ENCODE results near the gene INSRR.

DNA sequence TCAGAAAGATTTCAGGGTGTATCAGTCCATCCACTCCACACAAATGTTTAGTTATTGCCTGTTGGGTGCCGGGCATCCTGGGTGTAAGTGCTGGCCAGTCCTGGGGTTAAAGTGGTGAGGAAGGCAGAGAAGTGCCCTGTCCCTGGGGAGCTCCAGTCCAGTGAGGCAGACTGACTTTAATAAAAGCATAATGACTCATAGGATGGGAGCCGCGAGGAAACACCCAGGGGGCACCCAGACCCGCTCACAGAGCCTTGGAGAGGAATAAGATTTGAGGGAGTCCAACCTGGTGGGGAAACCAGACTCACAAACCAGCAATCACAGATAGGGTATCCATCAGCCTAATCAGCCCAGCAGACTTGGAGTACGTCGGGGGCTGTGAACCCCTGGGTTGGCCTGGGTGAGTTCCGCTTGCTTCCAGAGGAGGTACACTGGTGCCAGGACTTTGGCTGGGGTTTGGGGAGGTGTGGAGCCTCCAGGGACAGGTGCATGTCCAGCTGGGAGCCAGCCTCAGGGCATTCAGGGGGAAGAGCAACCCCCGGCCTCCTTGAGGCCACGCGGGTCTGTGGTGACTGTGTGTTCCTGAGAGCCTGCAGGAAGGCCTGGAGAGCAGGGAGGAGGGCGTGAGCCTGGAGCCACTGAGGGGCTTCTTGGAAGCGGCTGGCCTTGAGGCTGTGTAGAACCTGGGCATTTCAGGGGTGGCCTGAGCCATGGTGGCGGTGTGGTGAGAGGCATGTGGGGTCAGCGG, 38.3 kb upstream of the INSRR start:
- TF ChIP-seq, protein P1, sequence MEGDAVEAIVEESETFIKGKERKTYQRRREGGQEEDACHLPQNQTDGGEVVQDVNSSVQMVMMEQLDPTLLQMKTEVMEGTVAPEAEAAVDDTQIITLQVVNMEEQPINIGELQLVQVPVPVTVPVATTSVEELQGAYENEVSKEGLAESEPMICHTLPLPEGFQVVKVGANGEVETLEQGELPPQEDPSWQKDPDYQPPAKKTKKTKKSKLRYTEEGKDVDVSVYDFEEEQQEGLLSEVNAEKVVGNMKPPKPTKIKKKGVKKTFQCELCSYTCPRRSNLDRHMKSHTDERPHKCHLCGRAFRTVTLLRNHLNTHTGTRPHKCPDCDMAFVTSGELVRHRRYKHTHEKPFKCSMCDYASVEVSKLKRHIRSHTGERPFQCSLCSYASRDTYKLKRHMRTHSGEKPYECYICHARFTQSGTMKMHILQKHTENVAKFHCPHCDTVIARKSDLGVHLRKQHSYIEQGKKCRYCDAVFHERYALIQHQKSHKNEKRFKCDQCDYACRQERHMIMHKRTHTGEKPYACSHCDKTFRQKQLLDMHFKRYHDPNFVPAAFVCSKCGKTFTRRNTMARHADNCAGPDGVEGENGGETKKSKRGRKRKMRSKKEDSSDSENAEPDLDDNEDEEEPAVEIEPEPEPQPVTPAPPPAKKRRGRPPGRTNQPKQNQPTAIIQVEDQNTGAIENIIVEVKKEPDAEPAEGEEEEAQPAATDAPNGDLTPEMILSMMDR (IDR thresholded peaks at IDR 0.05): no peak
- no peak for TF ChIP-seq POLR2AphosphoS5 (IDR thresholded peaks at IDR 0.05)
- TF ChIP-seq POLR2A (IDR thresholded peaks at IDR 0.05; ENCODE audit: low read depth): no peak

All from esophagus muscularis mucosa (tissue), 3 donors.